ENCODE data around the gene RRP15.

DNA sequence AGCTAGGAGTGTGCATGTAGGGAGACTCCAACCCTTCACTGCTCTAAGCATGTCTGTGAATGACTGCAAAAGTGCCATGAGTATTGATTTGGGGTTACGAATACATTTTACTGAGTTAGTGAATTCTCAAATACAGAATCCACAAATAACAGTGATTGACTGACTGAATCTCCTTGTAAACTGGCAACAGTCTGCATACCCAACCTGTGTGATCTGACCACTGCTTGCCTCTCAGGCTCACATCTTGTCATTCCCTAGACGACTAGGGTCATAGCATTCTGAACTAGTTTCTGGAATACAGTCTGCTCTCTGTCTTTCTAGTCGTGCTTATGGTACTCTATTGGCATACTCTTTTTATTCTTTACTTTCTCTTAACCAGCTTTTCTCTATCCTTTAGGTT, 7.4 kb downstream of the RRP15 start:
- TF ChIP-seq CREM (CRISPR knock-in tag; IDR thresholded peaks at IDR 0.05) (no peak), SP1 (CRISPR knock-in tag; conservative IDR thresholded peaks at IDR 0.05) (no peak), ZNF219 (CRISPR knock-in tag; IDR thresholded peaks at IDR 0.05; ENCODE audit: borderline replicate concordance) (no peak), EMX1 (CRISPR knock-in tag; IDR thresholded peaks at IDR 0.05) (no peak), NFYB (CRISPR knock-in tag; conservative IDR thresholded peaks at IDR 0.05; ENCODE audit: low read depth) (no peak), TCF7 (CRISPR knock-in tag; IDR thresholded peaks at IDR 0.05; ENCODE audit: low read depth) (no peak), NR2C2 (CRISPR knock-in tag; IDR thresholded peaks at IDR 0.05) (no peak)
- TF ChIP-seq, protein P1, sequence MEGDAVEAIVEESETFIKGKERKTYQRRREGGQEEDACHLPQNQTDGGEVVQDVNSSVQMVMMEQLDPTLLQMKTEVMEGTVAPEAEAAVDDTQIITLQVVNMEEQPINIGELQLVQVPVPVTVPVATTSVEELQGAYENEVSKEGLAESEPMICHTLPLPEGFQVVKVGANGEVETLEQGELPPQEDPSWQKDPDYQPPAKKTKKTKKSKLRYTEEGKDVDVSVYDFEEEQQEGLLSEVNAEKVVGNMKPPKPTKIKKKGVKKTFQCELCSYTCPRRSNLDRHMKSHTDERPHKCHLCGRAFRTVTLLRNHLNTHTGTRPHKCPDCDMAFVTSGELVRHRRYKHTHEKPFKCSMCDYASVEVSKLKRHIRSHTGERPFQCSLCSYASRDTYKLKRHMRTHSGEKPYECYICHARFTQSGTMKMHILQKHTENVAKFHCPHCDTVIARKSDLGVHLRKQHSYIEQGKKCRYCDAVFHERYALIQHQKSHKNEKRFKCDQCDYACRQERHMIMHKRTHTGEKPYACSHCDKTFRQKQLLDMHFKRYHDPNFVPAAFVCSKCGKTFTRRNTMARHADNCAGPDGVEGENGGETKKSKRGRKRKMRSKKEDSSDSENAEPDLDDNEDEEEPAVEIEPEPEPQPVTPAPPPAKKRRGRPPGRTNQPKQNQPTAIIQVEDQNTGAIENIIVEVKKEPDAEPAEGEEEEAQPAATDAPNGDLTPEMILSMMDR (IDR thresholded peaks at IDR 0.05), result no peak
- TF ChIP-seq, protein P2, sequence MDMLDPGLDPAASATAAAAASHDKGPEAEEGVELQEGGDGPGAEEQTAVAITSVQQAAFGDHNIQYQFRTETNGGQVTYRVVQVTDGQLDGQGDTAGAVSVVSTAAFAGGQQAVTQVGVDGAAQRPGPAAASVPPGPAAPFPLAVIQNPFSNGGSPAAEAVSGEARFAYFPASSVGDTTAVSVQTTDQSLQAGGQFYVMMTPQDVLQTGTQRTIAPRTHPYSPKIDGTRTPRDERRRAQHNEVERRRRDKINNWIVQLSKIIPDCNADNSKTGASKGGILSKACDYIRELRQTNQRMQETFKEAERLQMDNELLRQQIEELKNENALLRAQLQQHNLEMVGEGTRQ (CRISPR knock-in tag; IDR thresholded peaks at IDR 0.05), result no peak
- TF ChIP-seq, protein P3, sequence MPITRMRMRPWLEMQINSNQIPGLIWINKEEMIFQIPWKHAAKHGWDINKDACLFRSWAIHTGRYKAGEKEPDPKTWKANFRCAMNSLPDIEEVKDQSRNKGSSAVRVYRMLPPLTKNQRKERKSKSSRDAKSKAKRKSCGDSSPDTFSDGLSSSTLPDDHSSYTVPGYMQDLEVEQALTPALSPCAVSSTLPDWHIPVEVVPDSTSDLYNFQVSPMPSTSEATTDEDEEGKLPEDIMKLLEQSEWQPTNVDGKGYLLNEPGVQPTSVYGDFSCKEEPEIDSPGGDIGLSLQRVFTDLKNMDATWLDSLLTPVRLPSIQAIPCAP (CRISPR knock-in tag; IDR thresholded peaks at IDR 0.05), result no peak
- TF ChIP-seq, protein P4, sequence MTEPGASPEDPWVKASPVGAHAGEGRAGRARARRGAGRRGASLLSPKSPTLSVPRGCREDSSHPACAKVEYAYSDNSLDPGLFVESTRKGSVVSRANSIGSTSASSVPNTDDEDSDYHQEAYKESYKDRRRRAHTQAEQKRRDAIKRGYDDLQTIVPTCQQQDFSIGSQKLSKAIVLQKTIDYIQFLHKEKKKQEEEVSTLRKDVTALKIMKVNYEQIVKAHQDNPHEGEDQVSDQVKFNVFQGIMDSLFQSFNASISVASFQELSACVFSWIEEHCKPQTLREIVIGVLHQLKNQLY (CRISPR knock-in tag; IDR thresholded peaks at IDR 0.05), result no peak
- TF ChIP-seq, protein P5, sequence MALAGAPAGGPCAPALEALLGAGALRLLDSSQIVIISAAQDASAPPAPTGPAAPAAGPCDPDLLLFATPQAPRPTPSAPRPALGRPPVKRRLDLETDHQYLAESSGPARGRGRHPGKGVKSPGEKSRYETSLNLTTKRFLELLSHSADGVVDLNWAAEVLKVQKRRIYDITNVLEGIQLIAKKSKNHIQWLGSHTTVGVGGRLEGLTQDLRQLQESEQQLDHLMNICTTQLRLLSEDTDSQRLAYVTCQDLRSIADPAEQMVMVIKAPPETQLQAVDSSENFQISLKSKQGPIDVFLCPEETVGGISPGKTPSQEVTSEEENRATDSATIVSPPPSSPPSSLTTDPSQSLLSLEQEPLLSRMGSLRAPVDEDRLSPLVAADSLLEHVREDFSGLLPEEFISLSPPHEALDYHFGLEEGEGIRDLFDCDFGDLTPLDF (CRISPR knock-in tag; IDR thresholded peaks at IDR 0.05), result no peak
- TF ChIP-seq, protein P6, sequence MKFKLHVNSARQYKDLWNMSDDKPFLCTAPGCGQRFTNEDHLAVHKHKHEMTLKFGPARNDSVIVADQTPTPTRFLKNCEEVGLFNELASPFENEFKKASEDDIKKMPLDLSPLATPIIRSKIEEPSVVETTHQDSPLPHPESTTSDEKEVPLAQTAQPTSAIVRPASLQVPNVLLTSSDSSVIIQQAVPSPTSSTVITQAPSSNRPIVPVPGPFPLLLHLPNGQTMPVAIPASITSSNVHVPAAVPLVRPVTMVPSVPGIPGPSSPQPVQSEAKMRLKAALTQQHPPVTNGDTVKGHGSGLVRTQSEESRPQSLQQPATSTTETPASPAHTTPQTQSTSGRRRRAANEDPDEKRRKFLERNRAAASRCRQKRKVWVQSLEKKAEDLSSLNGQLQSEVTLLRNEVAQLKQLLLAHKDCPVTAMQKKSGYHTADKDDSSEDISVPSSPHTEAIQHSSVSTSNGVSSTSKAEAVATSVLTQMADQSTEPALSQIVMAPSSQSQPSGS (CRISPR knock-in tag; IDR thresholded peaks at IDR 0.05; ENCODE audit: borderline replicate concordance, low read depth), result no peak

All from WTC11 (cell line).